ENCODE data around the gene ARHGAP24.

- TF ChIP-seq EZH2 (IDR thresholded peaks at IDR 0.05; ENCODE audit: borderline replicate concordance, low read depth, low read length, severe bottlenecking) (no peak), MYC (IDR thresholded peaks at IDR 0.05; ENCODE audit: low read depth, low read length) (no peak), POLR2AphosphoS5 (IDR thresholded peaks at IDR 0.05; ENCODE audit: insufficient read depth, low read depth, low read length) (no peak), CTCF (IDR thresholded peaks at IDR 0.05; ENCODE audit: extremely low read depth in 1 of 2, insufficient read depth in 1 of 2, low read depth in 1 of 2, low read length in 2 of 2) (no peak), POLR2A (IDR thresholded peaks at IDR 0.05; ENCODE audit: low read depth, low read length) (no peak), GATA2 (IDR thresholded peaks at IDR 0.05; ENCODE audit: insufficient read depth, insufficient read length, low read depth, low read length) (no peak)
Measured at GRCh38 chr4:85740431-85740861, 265.5 kb downstream of the ARHGAP24 start.

All from endothelial cell of umbilical vein (primary cell).